Hepatocyte (in vitro differentiated cells): ENCODE results near the gene DYSF. TPM values are rescaled to one million over a fixed set of nuclear protein-coding genes. Genes with fewer than 3 reads are reported as not detected.

ENCODE experiments used
- DNase-seq: peaks from one replicate; pipeline ENCODE4 v3.0.0-alpha.2; 2016; ENCODE audit warnings: low spot score
- H2AFZ ChIP-seq: fragments of 200-600 bp; sonication (generic); 2 replicates; pipeline ENCODE4 v1.6.0; 2016; ENCODE audit warnings: antibody characterized with exemption, mild to moderate bottlenecking
- H3K27ac ChIP-seq: fragments of 200-600 bp; sonication (generic); 2 replicates; pipeline ENCODE4 v1.5.1; 2016; ENCODE audit warnings: mild to moderate bottlenecking
- H3K27me3 ChIP-seq: fragments of 200-600 bp; sonication (generic); 2 replicates; pipeline ENCODE4 v1.6.1; 2016
- H3K36me3 ChIP-seq: fragments of 200-600 bp; sonication (generic); replicated peaks from 2 replicates; pipeline ENCODE4 v1.5.1; 2016; ENCODE audit warnings: low read depth; ENCODE audit not compliant: insufficient read depth
- H3K4me1 ChIP-seq: fragments of 200-600 bp; sonication (generic); 2 replicates; pipeline ENCODE4 v1.5.1; 2016; ENCODE audit warnings: mild to moderate bottlenecking, moderate library complexity; ENCODE audit not compliant: insufficient read depth
- H3K4me2 ChIP-seq: fragments of 200-600 bp; sonication (generic); 2 replicates; pipeline ENCODE4 v1.6.0; 2016
- H3K4me3 ChIP-seq: fragments of 200-600 bp; sonication (generic); 2 replicates; pipeline ENCODE4 v1.5.1; 2016; ENCODE audit warnings: mild to moderate bottlenecking
- H3K79me2 ChIP-seq: fragments of 200-600 bp; sonication (generic); 2 replicates; pipeline ENCODE4 v1.6.0; 2017; ENCODE audit warnings: mild to moderate bottlenecking
- H3K9me2 ChIP-seq: fragments of 200-600 bp; sonication (generic); replicated peaks from 2 replicates; pipeline ENCODE4 v1.6.0; 2017; ENCODE audit warnings: mild to moderate bottlenecking; ENCODE audit not compliant: insufficient read depth
- H3K9me3 ChIP-seq: fragments of 200-600 bp; sonication (generic); 2 replicates; pipeline ENCODE4 v1.5.1; 2016; ENCODE audit warnings: low read depth, mild to moderate bottlenecking
- H4K20me1 ChIP-seq: fragments of 200-600 bp; sonication (generic); 2 replicates; pipeline ENCODE4 v1.6.0; 2016; ENCODE audit warnings: mild to moderate bottlenecking; ENCODE audit not compliant: insufficient read depth, poor library complexity, severe bottlenecking
- CTCF ChIP-seq: fragments of 200-600 bp; sonication (generic); IDR thresholded peaks from 2 replicates; pipeline ENCODE4 v1.5.1; 2016; ENCODE audit warnings: antibody characterized with exemption, mild to moderate bottlenecking; ENCODE audit not compliant: poor library complexity
- EZH2 ChIP-seq: fragments of 200-600 bp; sonication (generic); IDR thresholded peaks from 2 replicates; pipeline ENCODE4 v1.6.1; 2016; ENCODE audit warnings: antibody characterized with exemption, mild to moderate bottlenecking, borderline replicate concordance
- EZH2phosphoT487 ChIP-seq: fragments of 200-600 bp; sonication (generic); IDR thresholded peaks from one replicate; pipeline ENCODE4 v1.6.1; 2018; ENCODE audit warnings: antibody characterized with exemption, mild to moderate bottlenecking, low read depth, moderate library complexity; ENCODE audit not compliant: unreplicated experiment, severe bottlenecking
- WGBS: methylation state at CpG from one replicate; pipeline ENCODE4 v1.1.6; 2016; ENCODE audit warnings: low lambda C conversion rate; ENCODE audit errors: missing lambda C conversion rate; 5-methylcytosine and 5-hydroxymethylcytosine counted together
- polyA plus RNA-seq: library from polyadenylated mRNA; unstranded; fragments of >200 nt; fragmentation: Nextera tagmentation; extraction: Ambion mirVana; gene quantifications from 2 replicates; pipeline ENCODE4 v1.2.1, GENCODE V29; 2016
- total RNA-seq: library from RNA; depleted of rRNA; stranded (reverse); fragments of >200 nt; gene quantifications from 2 replicates; pipeline ENCODE4 v1.2.3, GENCODE V29; 2014

DYSF gene
- total and polyA plus RNA-seq, 2 experiments from 2014 or later, result 0.25 to 0.90 TPM

GRCh38 chr2:71451705-71452104 lies 1.7 kb upstream of the DYSF start:
- H3K9me2 ChIP-seq, result no peaks in the 10 kb centered on the region
- no peaks in the 10 kb centered on the region for H3K9me3 ChIP-seq
- H3K4me1 ChIP-seq, result peaks cover 5% of the 10 kb centered on the region
- H3K79me2 ChIP-seq, result no peaks in the 10 kb centered on the region
- no peaks in the 10 kb centered on the region for H3K36me3 ChIP-seq
- no peak overlapping the region for H3K27ac ChIP-seq
- H3K27me3 ChIP-seq, result peaks cover 37% of the 10 kb centered on the region
- no peak for DNase-seq
- no peak overlapping the region for H3K4me3 ChIP-seq
- no peaks in the 10 kb centered on the region for H4K20me1 ChIP-seq
- 82% methylated on average over 4 of the region's 4 CpGs for WGBS
- H2AFZ ChIP-seq, result no peak overlapping the region
- H3K4me2 ChIP-seq, result no peak overlapping the region
- no peak for TF ChIP-seq EZH2phosphoT487
- TF ChIP-seq CTCF, result no peak
- TF ChIP-seq EZH2, result no peak

- TF ChIP-seq EZH2 (no peak), EZH2phosphoT487 (no peak), CTCF (no peak)
- Histone ChIP-seq H3K36me3 (no peaks in the 10 kb centered on the region), H3K9me2 (no peaks in the 10 kb centered on the region), H3K27me3 (peaks cover 37% of the 10 kb centered on the region), H3K79me2 (no peaks in the 10 kb centered on the region), H3K4me1 (peaks cover 5% of the 10 kb centered on the region), H3K9me3 (no peaks in the 10 kb centered on the region), H3K4me3 (no peak overlapping the region), H3K27ac (no peak overlapping the region), H2AFZ (no peak overlapping the region), H4K20me1 (no peaks in the 10 kb centered on the region), H3K4me2 (no peak overlapping the region)
- 8% methylated on average over 2 of the region's 2 CpGs for WGBS
- peak; percentile 41 for DNase-seq
These were observed 796 bp upstream of the DYSF start for GRCh38 chr2:71452565-71452964.

GRCh38 chr2:71454221-71455010 lies 1.1 kb downstream of the DYSF start:
- H4K20me1 ChIP-seq, result no peaks in the 10 kb centered on the region
- no peak overlapping the region for H3K27ac ChIP-seq
- H3K4me1 ChIP-seq, result peaks cover 5% of the 10 kb centered on the region
- H2AFZ ChIP-seq, result no peak overlapping the region
- peak overlapping the region; percentile 95 for H3K4me2 ChIP-seq
- no peak for TF ChIP-seq EZH2phosphoT487
- TF ChIP-seq EZH2, result no peak
- TF ChIP-seq CTCF, result no peak
- peaks cover 37% of the 10 kb centered on the region for H3K27me3 ChIP-seq
- 56% methylated on average over 17 of the region's 17 CpGs for WGBS
- no peaks in the 10 kb centered on the region for H3K79me2 ChIP-seq
- H3K36me3 ChIP-seq, result no peaks in the 10 kb centered on the region
- no peaks in the 10 kb centered on the region for H3K9me2 ChIP-seq
- no peak overlapping the region for H3K4me3 ChIP-seq
- no peaks in the 10 kb centered on the region for H3K9me3 ChIP-seq
- no peak for DNase-seq
